Endometrial microvascular endothelial cells (primary cell): Measurements from ENCODE around the gene PDSS2. TPM values are rescaled to one million over a fixed set of nuclear protein-coding genes. Genes with fewer than 3 reads are reported as not detected.
"Not testable (repeated sequence)": the region's sequence is repeated elsewhere in the genome, so short reads cannot be mapped to it uniquely, and the experiment has no call there.

Source experiments
- in situ Hi-C: cut with HindIII; loops from 2 replicates; pipeline ENCODE4 v1.10.0; 2017; ENCODE audit warnings: low sequenced_read_pairs, low pct_unique_long_range_greater_than_20kb; ENCODE audit errors: inconsistent ontology term
- total RNA-seq: library from RNA; depleted of rRNA; stranded (reverse); fragments of >200 nt; gene quantifications from one replicate; pipeline ENCODE4 v1.2.3, GENCODE V29; 2015; ENCODE audit errors: inconsistent ontology term

PDSS2 gene
- total RNA-seq, 1 donor from 2014 or later = 9.5 TPM

GRCh38 chr6:107120404-107120803 lies 339.0 kb downstream of the PDSS2 start:
- in situ Hi-C loops = no loop called here

- in situ Hi-C loops = no loop called here
Observed at GRCh38 chr6:107118976-107119375, 340.4 kb downstream of the PDSS2 start.

- in situ Hi-C loops = not testable (repeated sequence)
Observed at GRCh38 chr6:107118540-107118939, 340.8 kb downstream of the PDSS2 start.

GRCh38 chr6:107116931-107117330 lies 342.4 kb downstream of the PDSS2 start:
- in situ Hi-C loops = no loop called here

- in situ Hi-C loops = no loop called here
Observed at GRCh38 chr6:107116328-107116892, 343.0 kb downstream of the PDSS2 start.

GRCh38 chr6:107115695-107116327 lies 343.6 kb downstream of the PDSS2 start:
- in situ Hi-C loops = no loop called here

- in situ Hi-C loops = no loop called here
Observed at GRCh38 chr6:107114926-107115694, 344.3 kb downstream of the PDSS2 start, which contains the start of gene BEND3. Gene BEND3, minus strand, starts transcription at chr6:107115515. Its CDS starts 16,230 bp downstream, at chr6:107099285.

- in situ Hi-C loops = no loop called here
Observed at GRCh38 chr6:107114213-107114925, 345.0 kb downstream of the PDSS2 start.

- in situ Hi-C loops = no loop called here
Observed at GRCh38 chr6:107110200-107110599, 349.2 kb downstream of the PDSS2 start.

GRCh38 chr6:107108201-107108890 lies 351.0 kb downstream of the PDSS2 start:
- in situ Hi-C loops = no loop called here

GRCh38 chr6:107107791-107108190 lies 351.6 kb downstream of the PDSS2 start:
- in situ Hi-C loops = no loop called here

GRCh38 chr6:107106165-107106564 lies 353.2 kb downstream of the PDSS2 start:
- in situ Hi-C loops = no loop called here

GRCh38 chr6:107105511-107106116 lies 353.8 kb downstream of the PDSS2 start:
- in situ Hi-C loops = no loop called here

- in situ Hi-C loops = no loop called here
Observed at GRCh38 chr6:107103082-107103481, 356.3 kb downstream of the PDSS2 start.

Other genes with a start within 250 kb of the PDSS2 start
- gene SOBP, start 30.6 kb upstream of the PDSS2 start, total RNA-seq = 0.37 TPM